Endometrial microvascular endothelial cells (primary cell): ENCODE results near the gene TBCEL. TPM values are rescaled to one million over a fixed set of nuclear protein-coding genes. Genes with fewer than 3 reads are reported as not detected.
"Not testable (repeated sequence)": the region's sequence is repeated elsewhere in the genome, so short reads cannot be mapped to it uniquely, and the experiment has no call there.

Experiments used
- in situ Hi-C: cut with HindIII; loops from 2 replicates; pipeline ENCODE4 v1.10.0; 2017; ENCODE audit warnings: low sequenced_read_pairs, low pct_unique_long_range_greater_than_20kb; ENCODE audit errors: inconsistent ontology term
- total RNA-seq: library from RNA; depleted of rRNA; stranded (reverse); fragments of >200 nt; gene quantifications from one replicate; pipeline ENCODE4 v1.2.3, GENCODE V29; 2015; ENCODE audit errors: inconsistent ontology term

TBCEL gene
- total RNA-seq, 1 donor from 2014 or later = 20.3 TPM

DNA sequence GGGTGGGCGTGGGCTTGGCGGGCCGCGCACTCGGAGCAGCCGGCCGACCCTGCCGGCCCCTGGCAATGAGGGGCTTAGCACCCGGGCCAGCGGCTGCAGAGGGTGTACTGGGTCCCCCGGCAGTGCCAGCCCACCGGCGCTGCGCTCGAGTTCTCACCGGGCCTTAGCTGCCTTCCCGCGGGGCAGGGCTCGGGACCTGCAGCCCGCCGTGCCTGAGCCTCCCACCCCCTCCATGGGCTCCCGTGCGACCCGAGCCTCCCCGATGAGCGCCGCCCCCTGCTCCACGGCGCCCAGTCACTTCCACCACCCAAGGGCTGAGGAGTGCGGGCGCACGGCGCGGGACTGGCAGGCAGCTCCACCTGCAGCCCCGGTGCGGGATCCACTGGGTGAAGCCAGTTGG lies 2.2 kb upstream of the TBCEL start:
- in situ Hi-C loops = not testable (repeated sequence)

DNA sequence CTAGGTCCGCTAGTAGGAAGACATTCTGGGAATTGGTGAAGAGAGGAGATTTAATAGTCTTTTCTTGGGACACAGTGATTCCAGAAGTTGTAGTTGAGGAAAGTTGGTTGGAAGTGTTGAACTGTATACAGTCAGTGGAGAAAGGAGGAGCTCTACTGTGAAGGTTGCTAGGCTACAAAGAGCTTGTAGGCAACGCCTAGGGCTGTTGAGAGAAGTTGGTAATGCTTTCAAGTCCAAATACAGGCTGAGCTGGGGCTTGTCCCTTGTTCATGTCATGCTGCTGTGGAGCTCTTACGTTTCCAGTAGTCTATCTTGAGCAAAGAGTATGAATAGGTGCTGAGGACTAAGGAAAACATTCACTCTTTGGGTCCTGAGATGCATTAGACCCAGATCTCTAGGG lies 1.1 kb downstream of the TBCEL start:
- in situ Hi-C loops = no loop called here

DNA sequence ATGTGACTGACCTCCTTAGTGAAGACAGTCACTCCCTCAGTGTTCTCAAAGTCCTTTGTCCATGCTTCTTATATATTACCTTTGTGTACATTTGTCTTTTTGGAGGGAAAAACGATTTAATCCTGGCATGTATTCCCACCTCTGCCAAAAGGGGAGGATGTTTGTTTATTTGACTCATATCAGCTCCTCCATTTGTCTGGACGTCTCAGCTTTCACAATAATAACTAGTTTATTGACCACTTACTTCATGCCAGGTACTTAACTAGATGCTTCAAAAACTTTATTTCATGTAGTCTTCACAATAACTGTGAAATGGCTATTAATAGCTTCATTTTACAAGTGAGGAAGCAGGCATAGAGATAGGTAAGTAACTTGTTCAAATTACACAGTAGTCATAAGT lies 5.3 kb downstream of the TBCEL start:
- in situ Hi-C loops = no loop called here

DNA sequence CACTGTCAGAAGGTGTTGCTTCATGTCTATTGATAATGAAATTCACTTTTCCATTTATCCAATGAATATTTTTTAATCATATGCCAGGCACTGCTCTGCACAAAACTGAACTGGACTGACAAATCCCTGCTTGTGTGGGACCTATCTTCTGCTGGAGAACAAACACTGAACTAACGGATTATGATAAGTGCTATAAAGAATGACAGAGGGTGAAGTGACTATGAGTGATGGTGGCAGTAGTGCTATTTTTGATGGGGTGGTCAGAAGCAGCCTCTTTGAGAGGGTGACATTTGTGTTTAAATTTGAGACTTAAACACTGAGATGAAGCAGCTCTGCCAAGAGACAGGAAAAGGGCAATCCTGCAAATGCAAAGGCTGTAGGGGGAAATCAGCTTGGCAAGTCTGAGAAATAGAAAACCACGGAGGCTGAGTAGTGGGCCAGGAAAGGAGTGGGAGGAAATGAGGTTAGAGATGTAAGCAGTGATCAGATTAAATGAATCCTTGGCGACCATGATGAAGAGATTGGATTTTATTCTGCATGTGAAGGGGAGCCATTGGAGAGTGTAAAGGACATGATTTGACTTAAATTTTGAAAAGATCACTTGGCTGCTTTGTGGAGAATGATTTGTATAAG lies 6.0 kb downstream of the TBCEL start:
- in situ Hi-C loops = no loop called here

DNA sequence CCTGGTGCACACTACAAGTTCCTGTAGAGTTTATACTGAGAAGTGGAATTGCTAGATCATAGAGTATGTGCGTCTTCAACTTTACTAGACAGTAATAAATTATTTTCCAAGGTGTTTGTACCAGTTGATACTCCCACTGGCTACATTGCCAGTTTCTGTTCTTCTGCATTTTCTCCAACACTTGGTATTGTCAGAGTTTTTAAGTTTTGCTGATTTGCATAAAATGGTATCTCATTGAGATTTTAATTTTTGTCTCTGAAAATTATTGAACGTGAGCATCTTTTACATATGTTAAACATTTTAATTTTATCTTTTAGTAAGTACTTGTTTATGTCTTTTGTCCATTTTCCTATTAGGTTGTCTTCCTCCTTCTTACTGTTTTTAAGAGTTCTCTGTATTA lies 7.3 kb downstream of the TBCEL start:
- in situ Hi-C loops = no loop called here

DNA sequence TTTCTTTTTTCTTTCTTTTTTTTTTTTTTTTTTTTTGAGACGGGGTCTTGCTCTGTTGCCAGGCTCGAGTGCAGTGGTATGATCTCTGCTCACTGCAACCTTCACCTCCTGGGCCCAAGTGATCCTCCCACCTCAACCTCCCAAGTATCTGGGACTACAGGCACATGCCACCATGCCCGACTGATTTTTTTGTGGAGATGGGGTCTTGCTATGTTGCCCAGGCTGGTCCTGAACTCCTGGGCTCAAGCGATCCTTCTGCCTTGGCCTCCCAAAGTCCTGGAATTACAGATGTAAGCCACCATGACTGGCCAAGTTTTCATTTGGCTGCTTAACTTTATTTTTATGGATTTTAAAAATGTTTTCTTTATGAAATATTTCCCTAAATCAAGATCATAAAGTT lies 7.7 kb downstream of the TBCEL start:
- in situ Hi-C loops = not testable (repeated sequence)

DNA sequence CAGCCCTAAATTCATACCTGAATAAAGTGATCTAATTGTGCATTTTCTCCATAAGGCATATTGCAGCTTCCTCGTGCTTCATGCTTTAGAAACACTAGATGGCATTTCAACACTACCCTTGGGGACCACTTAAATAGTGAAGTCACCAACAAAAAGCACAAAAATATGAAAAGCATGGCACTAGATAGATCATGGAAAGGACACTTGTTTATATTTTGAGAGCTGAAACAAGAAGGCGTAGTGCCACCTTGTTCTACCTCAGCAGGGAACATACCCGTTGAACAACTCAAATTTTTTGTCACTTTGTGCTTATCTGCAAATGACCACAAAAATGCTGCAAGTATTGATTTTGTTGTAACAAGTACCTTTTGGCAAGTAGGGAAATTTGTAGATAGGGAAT lies 8.6 kb downstream of the TBCEL start:
- in situ Hi-C loops = no loop called here

DNA sequence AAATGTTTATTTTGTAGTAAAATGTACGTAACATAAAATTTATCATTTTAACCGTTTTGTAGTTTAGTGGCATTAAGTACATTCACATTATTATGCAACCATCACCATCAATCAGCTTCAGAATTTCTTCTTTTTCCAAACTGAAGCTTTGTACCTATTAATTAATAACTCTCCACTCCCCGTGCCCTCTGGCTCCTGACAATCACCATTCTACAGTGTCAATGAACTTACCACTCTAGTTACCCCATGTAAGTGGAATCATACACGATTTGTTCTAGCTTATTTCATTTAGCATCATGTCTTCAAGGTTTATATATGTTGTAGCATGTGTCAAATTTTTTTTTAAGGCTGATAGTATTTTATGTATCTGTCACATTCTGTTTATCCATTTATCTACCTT lies 9.7 kb downstream of the TBCEL start:
- in situ Hi-C loops = no loop called here

DNA sequence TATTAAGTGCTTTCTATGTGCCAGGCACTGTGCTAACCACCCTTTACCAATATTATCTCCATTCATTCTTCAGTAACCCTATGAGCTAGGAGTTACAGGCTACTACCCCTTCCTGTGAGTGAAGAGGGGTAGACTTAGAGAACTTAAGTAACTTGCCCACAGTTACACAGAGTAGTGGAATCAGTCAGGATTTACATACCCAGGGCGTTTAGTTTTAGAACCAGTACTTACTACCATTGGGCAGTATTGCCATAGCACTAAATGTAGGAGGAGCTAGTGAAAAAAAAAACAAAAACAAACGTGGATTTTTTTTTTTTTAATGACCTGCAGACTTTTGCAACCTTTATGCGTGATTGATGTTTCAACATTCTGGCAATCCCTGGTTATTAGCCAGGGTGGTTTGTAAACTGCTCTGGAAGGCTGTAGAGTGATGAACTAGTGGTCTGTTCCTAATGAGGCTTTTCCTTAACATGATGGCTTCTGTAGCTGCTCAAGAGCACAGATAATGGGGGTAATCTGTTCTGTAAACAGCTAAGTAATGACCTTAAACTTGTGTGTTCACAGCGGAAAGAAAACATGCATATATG lies 11.4 kb downstream of the TBCEL start:
- in situ Hi-C loops = no loop called here

DNA sequence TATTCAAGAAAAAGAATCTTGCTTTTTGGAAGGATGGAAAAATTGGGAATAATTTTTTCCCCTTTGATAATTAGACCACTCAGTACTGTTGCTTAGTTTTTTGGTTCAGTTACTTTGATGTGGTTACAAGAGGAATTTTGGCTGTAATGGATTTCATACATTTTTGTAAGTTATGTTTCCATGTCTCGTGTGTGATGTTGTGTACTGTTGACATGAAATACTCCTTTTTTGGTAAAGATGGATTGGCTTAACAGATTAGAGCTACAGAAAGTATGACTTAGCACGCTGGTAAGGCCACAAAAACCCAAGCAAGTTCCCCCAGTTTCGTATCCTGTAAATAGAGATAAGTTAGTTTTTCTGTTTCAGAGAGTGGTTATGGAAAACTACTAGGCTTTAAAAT lies 11.9 kb downstream of the TBCEL start:
- in situ Hi-C loops = no loop called here

DNA sequence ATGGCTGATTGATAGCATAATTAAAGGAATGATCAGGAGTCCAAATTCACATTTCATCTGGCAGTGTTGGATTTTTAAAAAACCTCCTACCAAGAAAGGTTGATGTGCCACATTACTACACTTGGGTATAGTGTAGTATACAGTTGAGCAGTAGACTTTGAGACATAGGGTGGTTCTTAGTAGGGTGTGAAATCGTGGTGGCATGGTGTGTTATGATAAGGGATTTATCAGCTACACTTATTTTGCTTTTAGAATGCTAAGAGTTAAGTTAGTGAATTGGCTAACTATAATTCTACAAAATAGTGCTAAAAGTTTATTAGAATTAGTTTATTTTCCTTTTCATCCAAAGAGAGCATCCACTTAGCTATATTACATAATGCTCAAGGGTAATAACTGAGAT lies 13.1 kb downstream of the TBCEL start:
- in situ Hi-C loops = no loop called here

DNA sequence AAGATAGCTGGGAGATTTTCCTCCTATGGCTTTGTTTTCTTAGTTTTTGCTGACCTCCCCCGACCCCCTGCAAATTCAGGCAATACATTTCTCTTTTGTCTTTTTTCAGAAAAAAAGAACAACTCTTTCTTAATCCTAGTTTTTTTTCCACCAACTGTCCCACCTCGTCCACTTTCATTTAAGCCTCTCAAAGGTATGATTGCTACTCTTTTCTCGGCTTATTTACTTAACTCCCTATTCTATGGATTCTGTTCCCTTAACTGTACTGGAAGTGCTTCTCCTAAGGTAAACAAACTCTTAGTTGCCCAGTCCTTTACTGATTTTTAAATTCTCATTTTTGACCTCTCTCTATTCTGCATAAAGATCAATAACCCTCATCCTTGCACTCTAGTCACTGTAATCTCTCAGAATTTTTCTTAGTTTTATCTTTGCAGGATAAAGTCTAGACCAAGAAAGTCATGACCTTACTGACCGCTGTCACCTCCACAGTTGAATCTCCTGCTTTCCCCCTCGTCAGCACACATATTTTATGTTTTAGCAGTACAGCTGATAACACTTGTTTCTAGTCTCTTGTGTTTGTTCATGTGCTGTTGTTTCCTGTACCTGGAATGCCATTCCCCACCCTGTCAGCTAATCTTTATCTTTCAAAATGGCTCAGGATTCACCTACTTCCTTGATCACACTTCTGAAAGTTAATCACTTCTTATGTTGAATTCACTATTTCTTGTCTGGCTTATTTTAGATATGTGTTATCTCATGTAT lies 14.9 kb downstream of the TBCEL start:
- in situ Hi-C loops = no loop called here

DNA sequence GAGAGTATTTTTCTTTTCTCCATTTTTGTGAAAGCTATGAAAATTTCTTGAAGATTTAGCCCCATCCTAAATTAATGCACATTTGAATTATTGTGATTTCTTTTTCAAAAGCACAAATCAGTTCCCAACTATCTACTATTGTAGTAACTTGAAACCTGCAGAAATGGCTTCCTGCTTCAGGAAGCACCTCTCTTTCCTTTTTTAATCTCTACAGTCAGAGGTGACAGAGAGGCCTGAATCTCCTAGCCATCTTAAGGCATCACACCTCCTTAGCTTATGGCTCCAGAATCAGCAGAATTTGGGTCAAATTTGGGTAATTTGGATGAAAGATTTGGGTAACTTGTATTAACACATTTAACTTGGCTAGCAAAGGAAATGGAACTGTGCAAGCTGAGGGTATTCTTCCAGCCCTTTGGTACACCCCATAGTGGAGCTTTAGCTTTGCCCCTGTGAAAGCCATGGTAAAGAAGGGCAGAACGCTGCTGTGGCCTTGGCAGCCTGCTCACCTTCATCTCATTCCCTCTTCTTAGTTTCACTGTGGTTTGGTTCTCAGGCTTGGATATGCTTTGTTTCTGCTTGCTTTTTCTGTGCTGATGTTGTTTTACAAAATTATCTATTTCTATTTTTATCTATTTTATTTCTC lies 16.2 kb downstream of the TBCEL start:
- in situ Hi-C loops = no loop called here

DNA sequence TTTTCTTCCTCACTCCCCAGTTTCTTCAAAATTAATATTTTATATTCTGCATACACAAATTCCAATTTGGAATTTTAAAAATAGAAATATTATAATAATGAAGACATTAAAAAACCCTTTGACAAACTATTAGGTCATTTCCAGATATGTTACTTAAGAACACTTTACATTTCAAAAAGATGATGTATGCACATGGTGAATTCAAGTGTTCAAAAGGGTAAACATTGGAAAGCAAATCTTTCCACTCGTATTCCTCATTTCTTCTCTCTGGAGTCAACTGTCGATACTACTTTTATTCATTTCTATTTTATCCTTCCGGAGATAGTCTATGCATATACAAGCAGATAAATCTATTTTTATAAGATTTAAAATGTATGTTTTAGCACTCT lies 16.7 kb downstream of the TBCEL start:
- in situ Hi-C loops = no loop called here

DNA sequence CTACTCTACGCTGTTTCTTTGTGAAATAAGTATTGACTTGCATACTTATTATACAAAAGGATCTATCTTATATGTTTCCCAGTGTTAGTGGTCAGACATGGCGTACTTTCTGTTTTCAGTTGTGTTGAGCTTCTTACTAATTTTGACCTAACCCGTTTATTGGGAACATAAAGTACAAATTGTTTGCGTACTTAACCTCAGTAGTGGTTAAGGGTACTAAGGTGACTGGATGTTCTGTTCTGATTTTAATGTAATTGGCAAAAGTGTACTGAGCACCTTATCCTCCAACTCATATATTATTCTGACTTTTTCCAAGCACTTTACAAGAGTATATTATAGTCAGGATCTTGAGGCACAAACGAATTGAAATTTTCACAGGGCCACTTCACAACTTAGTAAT lies 17.2 kb downstream of the TBCEL start:
- in situ Hi-C loops = no loop called here

DNA sequence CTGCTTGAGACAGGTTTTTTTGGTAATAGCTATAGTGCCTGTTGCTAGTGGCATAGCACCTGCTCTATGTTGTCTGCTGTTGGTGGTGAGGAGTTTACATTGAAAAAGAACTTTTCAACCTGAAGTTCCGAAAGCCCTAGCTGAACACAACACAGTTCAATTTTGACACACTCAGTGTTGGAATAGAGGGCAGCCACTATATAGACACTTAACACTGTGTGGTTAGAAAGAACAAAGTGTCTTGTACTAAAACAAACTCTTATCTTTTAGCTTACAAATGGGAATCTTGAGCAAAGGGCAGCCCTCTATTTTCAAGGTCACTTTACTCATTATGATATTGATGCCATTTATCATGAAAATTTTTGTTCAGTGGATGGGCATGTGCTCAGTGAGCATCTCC lies 18.4 kb downstream of the TBCEL start:
- in situ Hi-C loops = no loop called here

DNA sequence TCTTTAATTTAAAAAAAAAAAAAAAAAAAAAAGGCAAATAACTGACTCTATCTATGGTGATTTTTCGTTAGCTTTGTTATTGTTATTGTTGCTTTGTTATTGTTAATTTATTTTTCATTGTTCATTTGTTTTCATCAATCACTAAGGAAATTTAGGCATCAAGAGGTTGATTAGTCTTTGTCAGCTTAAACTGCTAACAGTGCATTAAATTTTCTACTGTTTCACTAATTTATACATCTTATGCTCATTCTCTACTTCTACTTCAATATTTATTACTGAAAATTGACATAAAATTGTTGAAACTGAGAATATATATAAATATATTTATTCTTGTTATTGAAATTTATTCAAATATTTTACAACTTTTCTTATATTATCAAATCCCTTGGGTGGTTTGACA lies 24.0 kb downstream of the TBCEL start:
- in situ Hi-C loops = no loop called here

DNA sequence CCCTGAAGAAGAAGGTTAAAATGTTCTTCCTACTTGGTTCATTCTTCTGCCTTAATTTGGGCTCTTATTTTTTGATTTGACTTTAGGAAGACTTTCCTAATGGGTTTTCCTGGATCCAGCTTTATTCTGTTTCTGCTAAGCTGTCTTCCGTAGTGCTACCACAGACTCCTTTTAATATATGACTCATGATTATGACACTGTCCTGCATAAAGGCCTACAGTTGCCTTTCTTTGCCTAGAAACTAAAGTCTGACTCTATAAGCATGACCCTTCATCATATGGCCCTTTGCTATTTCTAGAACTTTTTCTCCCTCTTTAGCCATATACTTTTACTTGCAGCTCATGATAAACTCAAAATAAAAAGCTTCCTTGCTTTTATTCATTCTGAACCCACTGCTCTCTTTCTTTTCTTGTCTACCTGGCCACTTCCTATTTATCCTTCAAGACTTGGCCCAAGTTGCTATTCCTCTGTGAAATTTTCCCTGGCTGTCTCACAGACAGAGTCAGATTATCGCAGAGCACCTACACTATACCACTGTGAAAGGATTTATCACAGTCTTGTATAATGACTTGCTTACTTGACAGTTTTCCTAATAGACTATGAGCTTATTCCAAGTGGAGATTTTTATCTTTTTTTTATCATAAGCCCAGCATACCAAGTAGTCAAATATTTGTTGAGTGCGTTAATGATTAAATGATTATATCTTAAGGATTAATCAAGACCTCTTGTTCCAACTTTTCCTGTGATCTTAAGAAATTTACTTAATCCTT lies 24.7 kb downstream of the TBCEL start:
- in situ Hi-C loops = no loop called here

DNA sequence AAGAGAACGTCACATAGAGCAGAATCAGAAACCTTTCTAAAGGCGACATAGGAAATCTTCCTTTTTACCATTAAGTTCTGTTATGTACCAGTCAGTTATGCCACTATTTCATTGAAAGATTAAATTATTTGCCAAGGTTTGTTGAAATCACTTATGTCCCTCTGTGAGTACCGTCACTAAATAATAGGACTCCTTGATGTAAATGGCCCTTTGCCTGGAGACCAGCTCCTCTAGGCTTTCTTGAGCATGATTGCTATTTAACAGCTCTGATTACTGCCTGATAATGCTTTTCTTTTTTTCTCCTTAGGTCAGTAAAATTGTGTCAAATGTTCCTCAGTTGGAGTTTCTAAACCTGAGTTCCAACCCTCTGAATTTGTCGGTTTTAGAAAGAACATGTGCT lies 29.3 kb downstream of the TBCEL start:
- in situ Hi-C loops = no loop called here
